Astrocyte of the cerebellum (primary cell): ENCODE results near the gene HMG20A.

Experiments used
- DNase-seq: peaks from one replicate; pipeline ENCODE4 v3.0.0-alpha.2; 2011; ENCODE audit warnings: low read depth
- H3K4me3 ChIP-seq: 2 replicates; pipeline ENCODE4 v1.5.1; 2011; ENCODE audit warnings: mild to moderate bottlenecking, low read depth, low read length, moderate library complexity
- CTCF ChIP-seq: IDR thresholded peaks from 2 replicates; pipeline ENCODE4 v1.5.1; 2012; ENCODE audit warnings: low read length, low read depth, moderate library complexity, mild to moderate bottlenecking; ENCODE audit errors: missing control alignments
- in situ Hi-C: cut with HindIII; loops from 2 replicates; pipeline ENCODE4 v1.10.0; 2017; ENCODE audit warnings: low sequenced_read_pairs

The HMG20A gene

GRCh38 chr15:77384086-77384485 lies 36.6 kb upstream of the HMG20A start:
- TF ChIP-seq CTCF, result no peak
- no peak overlapping the region for H3K4me3 ChIP-seq
- DNase-seq, result no peak
- in situ Hi-C loops, result no loop called here

- in situ Hi-C loops, result no loop called here
- no peak for DNase-seq
These were observed 35.9 kb upstream of the HMG20A start for GRCh38 chr15:77384589-77385359.

GRCh38 chr15:77386626-77387025 lies 34.1 kb upstream of the HMG20A start:
- no peak for TF ChIP-seq CTCF
- no peak for DNase-seq
- in situ Hi-C loops, result no loop called here
- H3K4me3 ChIP-seq, result no peak overlapping the region

More at GRCh38 chr15:77384589-77385359, 35.9 kb upstream of the HMG20A start:
- TF ChIP-seq CTCF, result no peak
- H3K4me3 ChIP-seq, result no peak overlapping the region

GRCh38 chr15:77387365-77388105 lies 33.2 kb upstream of the HMG20A start:
- H3K4me3 ChIP-seq, result no peak overlapping the region
- in situ Hi-C loops, result no loop called here
- DNase-seq, result no peak
- no peak for TF ChIP-seq CTCF

GRCh38 chr15:77391372-77391951 lies 29.2 kb upstream of the HMG20A start:
- H3K4me3 ChIP-seq, result no peak overlapping the region
- TF ChIP-seq CTCF, result no peak
- no peak for DNase-seq
- in situ Hi-C loops, result no loop called here

GRCh38 chr15:77392762-77393470 lies 27.8 kb upstream of the HMG20A start:
- no peak for TF ChIP-seq CTCF
- H3K4me3 ChIP-seq, result no peak overlapping the region
- DNase-seq, result no peak
- in situ Hi-C loops, result no loop called here
